Small intestine (tissue), 7 donors: ENCODE measurements around the gene NAALADL2. TPM values are rescaled to one million over a fixed set of nuclear protein-coding genes. Genes with fewer than 3 reads are reported as not detected.

Experiments
- DNase-seq, 2 donors: peaks; one replicate each; pipeline versions ENCODE4 v3.0.0 to v3.0.0-alpha.2; 2013
- FAIRE-seq: peaks from 2 replicates; lab custom pipeline; 2012; peaks lifted over from hg19 to GRCh38; lab: Jason Lieb, UNC
- H3K27ac ChIP-seq, 3 donors: one replicate each; pipeline ENCODE4 v1.5.1; 2013; ENCODE audit warnings: low read length in 2 of 3, mild to moderate bottlenecking in 2 of 3, control low read depth in 1 of 3, inconsistent platforms in 1 of 3, low read depth in 1 of 3, moderate library complexity in 1 of 3
- H3K27me3 ChIP-seq, 3 donors: one replicate each; pipeline ENCODE4 v1.6.1; 2013; ENCODE audit warnings: low read length in 3 of 3, inconsistent platforms in 1 of 3; ENCODE audit not compliant: control insufficient read depth in 3 of 3, insufficient read depth in 3 of 3
- H3K36me3 ChIP-seq, 3 donors: one replicate each; pipeline ENCODE4 v1.6.1; 2013; ENCODE audit warnings: low read length in 3 of 3, inconsistent platforms in 1 of 3, low read depth in 1 of 3, mild to moderate bottlenecking in 1 of 3, moderate library complexity in 1 of 3; ENCODE audit not compliant: control insufficient read depth in 3 of 3, insufficient read depth in 2 of 3
- H3K4me1 ChIP-seq, 3 donors: one replicate each; pipeline ENCODE4 v1.6.1; 2013; ENCODE audit warnings: low read length in 2 of 3, inconsistent platforms in 1 of 3, low read depth in 1 of 3, mild to moderate bottlenecking in 1 of 3, moderate library complexity in 1 of 3; ENCODE audit not compliant: control insufficient read depth in 3 of 3, insufficient read depth in 2 of 3
- H3K4me3 ChIP-seq, 3 donors: one replicate each; pipeline ENCODE4 v1.5.1; 2013; ENCODE audit warnings: low read length in 3 of 3, control low read depth in 1 of 3, inconsistent platforms in 1 of 3, low read depth in 1 of 3, mild to moderate bottlenecking in 1 of 3, moderate library complexity in 1 of 3
- H3K9me3 ChIP-seq, 2 donors: one replicate each; pipeline ENCODE4 v1.6.1; 2013; ENCODE audit warnings: low read depth in 1 of 2, low read length in 1 of 2; ENCODE audit not compliant: control insufficient read depth in 2 of 2, insufficient read depth in 1 of 2
- WGBS, 3 donors: extraction: QIAGEN DNeasy Blood & Tissue Kit; methylation state at CpG; one replicate each; pipeline ENCODE4 v1.1.7; 2013; 5-methylcytosine and 5-hydroxymethylcytosine counted together
- polyA plus RNA-seq, 4 donors: library from polyadenylated mRNA; stranded (reverse) in 3 of 4; unstranded in 1 of 4; fragments of 200-250 nt in 3 of 4; fragments of 120-200 nt in 1 of 4; gene quantifications; one replicate each; pipeline versions ENCODE4 v1.2.1 to v1.2.3, GENCODE V29; 2013
- donor health status: healthy with polysubstance abuse.
- donor health status: control.
- donor health status: control.
- donor health status: Bipolar disorder and iron deficiency.
- donor health status: healthy.

The NAALADL2 gene
- polyA plus RNA-seq, 4 donors = 0.22 to 7.8 (median 0.70) TPM

DNA sequence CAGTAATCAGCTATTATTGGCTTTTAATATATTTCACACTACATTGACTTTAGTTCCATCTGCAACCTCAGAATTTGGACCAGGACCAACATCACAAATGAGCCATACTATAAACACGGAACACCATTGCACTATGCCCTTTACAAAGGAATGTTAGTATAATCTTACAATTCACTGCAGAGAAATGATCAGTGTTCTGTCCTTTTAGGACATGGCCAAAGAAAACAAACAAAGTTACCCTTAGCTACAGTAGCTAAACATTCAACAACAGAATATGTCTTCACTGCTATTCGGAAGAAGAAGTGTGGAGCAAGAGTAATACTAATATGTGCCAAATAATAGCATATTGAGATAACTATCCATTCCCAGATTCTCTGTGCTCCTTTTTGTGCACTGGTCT lies 90.4 kb downstream of the NAALADL2 start:
- H3K9me3 ChIP-seq = no peaks in the 10 kb centered on the region
- FAIRE-seq = no peak
- no peak overlapping the region for H3K27ac ChIP-seq
- H3K4me3 ChIP-seq = no peak overlapping the region
- no peak for DNase-seq
- H3K27me3 ChIP-seq = no peaks in the 10 kb centered on the region
- H3K36me3 ChIP-seq = no peaks in the 10 kb centered on the region
- no peaks in the 10 kb centered on the region for H3K4me1 ChIP-seq
- WGBS, 3 donors = 50 to 90% (median 55%) methylated on average over 2 of the region's 2 CpGs

DNA sequence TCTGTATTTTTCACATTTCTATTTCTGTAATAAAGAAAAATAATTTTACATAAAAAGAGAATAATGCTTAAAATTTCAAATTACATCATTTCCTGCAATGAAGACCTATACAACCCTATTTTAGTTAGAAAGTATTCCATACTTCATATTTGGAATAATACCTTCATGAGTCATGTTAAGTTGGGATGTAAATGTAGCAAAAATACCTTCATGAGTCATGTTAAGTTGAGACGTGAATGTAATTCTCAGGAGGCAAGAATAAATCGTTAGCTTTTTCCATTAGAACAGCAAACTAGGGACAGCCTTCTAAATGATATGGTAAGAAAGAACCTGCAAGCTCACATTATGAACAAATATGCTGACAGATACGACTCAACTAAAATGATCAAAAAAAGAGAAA lies 91.9 kb downstream of the NAALADL2 start:
- WGBS, 3 donors = 83 to 95% (median 91%) methylated on average over 3 of the region's 3 CpGs
- DNase-seq (no peak), FAIRE-seq (no peak)
- Histone ChIP-seq H3K9me3 (no peaks in the 10 kb centered on the region), H3K27me3 (no peaks in the 10 kb centered on the region), H3K27ac (no peak overlapping the region), H3K36me3 (no peaks in the 10 kb centered on the region), H3K4me1 (no peaks in the 10 kb centered on the region), H3K4me3 (no peak overlapping the region)

DNA sequence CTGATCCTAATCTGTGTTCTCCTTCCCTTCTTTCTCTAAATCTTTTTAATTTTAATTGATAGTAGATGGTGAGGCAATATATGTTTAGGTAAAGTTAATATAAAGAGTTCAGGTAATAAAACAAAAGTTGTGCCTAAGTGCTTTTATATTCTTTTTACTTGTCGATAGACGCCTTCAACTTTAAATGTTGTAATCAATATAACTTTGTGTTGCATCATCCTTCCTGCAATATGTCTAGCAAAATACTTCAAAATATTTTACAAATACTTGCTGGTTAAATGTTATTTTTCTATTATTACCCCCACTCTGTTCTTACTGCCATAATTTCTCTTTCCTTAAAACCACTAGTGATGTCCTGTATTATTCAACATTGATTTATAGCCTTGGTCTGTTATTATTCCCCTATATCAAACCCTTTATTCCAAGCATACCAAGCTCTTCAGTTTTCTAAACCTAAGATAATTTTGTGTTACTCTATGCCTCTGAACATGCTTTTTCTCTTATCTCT lies 92.4 kb downstream of the NAALADL2 start:
- Histone ChIP-seq H3K4me1 (no peaks in the 10 kb centered on the region), H3K27ac (no peak overlapping the region), H3K27me3 (no peaks in the 10 kb centered on the region), H3K4me3 (no peak overlapping the region), H3K9me3 (no peaks in the 10 kb centered on the region), H3K36me3 (no peaks in the 10 kb centered on the region)
- FAIRE-seq = no peak
- no peak for DNase-seq
- WGBS, 3 donors = 94 to 98% (median 95%) methylated on average over 2 of the region's 2 CpGs

DNA sequence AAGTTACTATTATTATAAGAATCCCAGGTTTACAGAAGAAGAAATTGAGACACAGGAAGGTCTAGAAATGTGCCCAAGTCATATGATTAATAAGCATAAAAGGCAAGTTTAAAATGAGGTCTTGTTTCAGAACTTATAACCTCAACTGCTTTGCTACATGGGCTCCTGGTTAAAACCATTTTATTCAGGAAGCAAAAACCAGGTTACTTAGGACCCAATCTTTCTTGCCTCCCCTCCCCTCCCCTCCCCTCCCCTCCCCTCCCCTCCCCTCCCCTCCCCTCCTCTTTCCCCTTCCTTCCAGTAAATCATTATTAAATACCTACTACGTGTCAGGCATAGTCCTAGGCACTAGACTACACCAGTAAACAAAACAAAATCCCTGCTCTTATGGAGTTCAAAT lies 93.9 kb downstream of the NAALADL2 start:
- Histone ChIP-seq H3K36me3 (no peaks in the 10 kb centered on the region), H3K27me3 (no peaks in the 10 kb centered on the region), H3K27ac (no peak overlapping the region), H3K4me1 (no peaks in the 10 kb centered on the region), H3K4me3 (no peak overlapping the region), H3K9me3 (no peaks in the 10 kb centered on the region)
- no peak for DNase-seq
- 56 to 89% (median 80%) methylated on average over 1 of the region's 1 CpG for WGBS, 3 donors
- FAIRE-seq = no peak

DNA sequence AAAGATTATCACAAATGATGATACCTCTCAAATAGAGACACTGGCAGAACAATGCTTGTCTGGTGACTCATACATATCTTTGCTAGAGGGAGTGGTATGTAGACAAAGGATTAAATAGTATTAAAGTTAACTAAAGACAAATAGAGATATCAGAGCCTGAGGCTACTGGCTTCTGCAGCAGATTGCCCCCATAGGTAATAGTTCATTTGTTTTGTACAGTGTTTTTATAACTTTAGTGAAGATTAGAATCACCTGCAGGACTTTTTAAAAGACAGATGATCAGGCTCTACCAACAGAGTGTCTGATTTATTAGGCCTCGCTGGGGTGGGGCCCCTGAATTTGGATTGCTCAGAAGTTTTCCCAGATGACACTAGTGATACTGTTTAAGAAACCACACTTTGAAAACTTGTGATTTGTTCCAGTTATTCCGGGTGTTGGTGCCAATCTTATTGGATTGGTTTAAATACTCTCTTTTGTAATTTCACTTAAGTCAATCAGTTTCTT lies 96.4 kb downstream of the NAALADL2 start:
- Histone ChIP-seq H3K9me3 (no peaks in the 10 kb centered on the region), H3K36me3 (no peaks in the 10 kb centered on the region), H3K27me3 (no peaks in the 10 kb centered on the region), H3K4me1 (no peaks in the 10 kb centered on the region), H3K27ac (no peak overlapping the region), H3K4me3 (no peak overlapping the region)
- FAIRE-seq = no peak
- DNase-seq = peak; percentile 25 to 26
- 7 to 57% (median 28%) methylated on average over 2 of the region's 2 CpGs for WGBS, 3 donors

DNA sequence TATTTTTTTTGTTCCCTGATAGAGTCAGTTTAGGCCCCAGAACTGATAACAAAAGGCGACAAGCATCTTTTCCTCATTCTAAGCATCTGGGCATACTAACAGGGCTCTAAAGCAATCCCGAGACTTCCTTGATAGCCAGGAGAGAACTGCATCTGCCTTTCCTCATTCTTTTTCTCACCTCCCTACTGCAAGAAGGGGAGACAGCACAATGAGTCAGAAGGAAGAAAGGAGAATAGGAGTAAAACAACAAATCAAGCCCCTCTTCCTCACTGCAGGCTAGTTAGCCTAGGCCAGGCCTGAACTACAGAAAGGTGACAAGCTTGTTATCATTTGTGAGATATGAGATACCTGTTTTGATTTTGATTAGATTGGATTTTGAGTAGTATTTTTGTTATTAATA lies 97.9 kb downstream of the NAALADL2 start:
- 81 to 91% (median 84%) methylated on average over 2 of the region's 2 CpGs for WGBS, 3 donors
- H3K4me1 ChIP-seq = no peaks in the 10 kb centered on the region
- no peak overlapping the region for H3K27ac ChIP-seq
- no peak for DNase-seq
- no peak for FAIRE-seq
- H3K27me3 ChIP-seq = no peaks in the 10 kb centered on the region
- H3K4me3 ChIP-seq = no peak overlapping the region
- H3K36me3 ChIP-seq = no peaks in the 10 kb centered on the region
- H3K9me3 ChIP-seq = no peaks in the 10 kb centered on the region

DNA sequence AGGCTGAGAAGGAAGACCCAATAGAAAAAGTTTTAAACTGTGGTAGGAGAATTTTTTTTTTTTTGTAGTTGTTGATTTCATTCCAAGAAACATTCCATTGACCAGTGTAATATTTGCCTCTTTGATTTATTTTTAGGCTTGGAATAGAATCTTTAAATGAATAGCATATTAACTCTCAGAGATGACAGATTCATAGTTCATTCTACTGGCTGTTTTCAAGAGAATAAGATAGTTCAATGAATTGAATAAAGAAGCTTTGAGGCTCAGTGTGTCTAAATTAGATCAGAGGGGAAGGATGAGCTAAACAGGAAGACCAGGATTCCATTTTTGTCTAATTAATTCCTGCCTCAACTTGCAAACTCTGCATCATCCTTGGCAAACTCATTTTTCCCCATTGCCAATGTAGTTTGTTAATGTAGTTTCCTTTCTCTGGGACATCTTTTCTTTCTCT lies 98.4 kb downstream of the NAALADL2 start:
- Histone ChIP-seq H3K27me3 (no peaks in the 10 kb centered on the region), H3K36me3 (no peaks in the 10 kb centered on the region), H3K4me1 (no peaks in the 10 kb centered on the region), H3K27ac (no peak overlapping the region), H3K9me3 (no peaks in the 10 kb centered on the region), H3K4me3 (no peak overlapping the region)
- no peak for FAIRE-seq
- DNase-seq = no peak

DNA sequence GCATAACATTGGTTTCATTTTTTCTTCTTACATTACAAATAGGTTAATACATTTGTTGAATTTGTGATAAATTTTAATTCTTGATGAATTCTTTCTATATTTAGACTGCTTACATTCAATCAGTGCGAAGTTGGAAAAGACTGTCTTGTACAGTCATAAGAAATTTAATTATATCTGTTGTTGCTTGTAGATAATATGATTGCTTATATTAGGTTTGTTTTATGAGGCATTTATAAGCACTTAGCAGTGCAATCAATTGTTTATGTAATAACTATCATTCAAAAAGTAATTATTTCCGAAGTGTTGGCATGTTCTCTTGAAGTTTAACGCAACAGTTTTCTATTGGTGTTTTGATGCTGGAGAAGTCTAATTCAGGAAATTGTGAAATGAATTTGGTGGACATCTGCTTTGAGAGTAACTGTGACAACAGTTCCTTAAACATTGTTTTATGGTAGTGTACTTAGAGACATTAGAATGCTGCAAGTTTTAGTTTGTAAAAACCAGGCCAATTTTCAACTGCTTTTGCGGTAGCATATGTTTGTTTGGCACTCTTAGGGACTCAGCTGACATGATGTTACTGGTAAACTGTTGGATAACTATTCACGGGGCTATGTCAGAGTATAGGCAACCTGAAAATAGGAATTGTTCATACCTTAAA lies 99.7 kb downstream of the NAALADL2 start:
- FAIRE-seq (no peak), DNase-seq (no peak)
- Histone ChIP-seq H3K4me3 (no peak overlapping the region), H3K27me3 (no peaks in the 10 kb centered on the region), H3K4me1 (no peaks in the 10 kb centered on the region), H3K36me3 (no peaks in the 10 kb centered on the region), H3K27ac (no peak overlapping the region), H3K9me3 (no peaks in the 10 kb centered on the region)
- WGBS, 3 donors = 66 to 83% (median 74%) methylated on average over 5 of the region's 5 CpGs
